H9 (cell line): Measurements from ENCODE around the gene DUSP1. TPM values are rescaled to one million over a fixed set of nuclear protein-coding genes. Genes with fewer than 3 reads are reported as not detected.

Experiments used
- DNase-seq: peaks from one replicate; pipeline ENCODE4 v3.0.0-alpha.2; 2017
- H2AFZ ChIP-seq: one replicate; pipeline ENCODE4 v1.6.1; 2013; ENCODE audit warnings: mild to moderate bottlenecking, low read length, control low read depth, moderate library complexity
- H2AK5ac ChIP-seq: 2 replicates; pipeline ENCODE4 v1.6.1; 2013; ENCODE audit warnings: low read length, control low read depth, mixed read lengths; ENCODE audit not compliant: insufficient read length
- H2BK120ac ChIP-seq: one replicate; pipeline ENCODE4 v1.6.1; 2013; ENCODE audit warnings: low read depth, mild to moderate bottlenecking, low read length, control low read depth, inconsistent platforms; ENCODE audit not compliant: poor library complexity, severe bottlenecking
- H2BK12ac ChIP-seq: 2 replicates; pipeline ENCODE4 v1.6.1; 2013; ENCODE audit warnings: low read length, control low read depth, mixed read lengths, low read depth; ENCODE audit not compliant: insufficient read length
- H2BK15ac ChIP-seq: 2 replicates; pipeline ENCODE4 v1.6.1; 2013; ENCODE audit warnings: low read depth, low read length, control low read depth
- H2BK20ac ChIP-seq: one replicate; pipeline ENCODE4 v1.6.1; 2013; ENCODE audit warnings: low read depth, mild to moderate bottlenecking, low read length, control low read depth, inconsistent platforms; ENCODE audit not compliant: poor library complexity, severe bottlenecking
- H2BK5ac ChIP-seq: 2 replicates; pipeline ENCODE4 v1.6.1; 2013; ENCODE audit warnings: low read length, control low read depth, mixed read lengths; ENCODE audit not compliant: insufficient read length
- H3K14ac ChIP-seq: 2 replicates; pipeline ENCODE4 v1.6.1; 2013; ENCODE audit warnings: low read length, control low read depth; ENCODE audit not compliant: insufficient read depth
- H3K18ac ChIP-seq: 2 replicates; pipeline ENCODE4 v1.6.1; 2013; ENCODE audit warnings: low read depth, mild to moderate bottlenecking, mixed read lengths, low read length, control low read depth; ENCODE audit not compliant: insufficient read length
- H3K23ac ChIP-seq: 2 replicates; pipeline ENCODE4 v1.6.1; 2013; ENCODE audit warnings: low read length, control low read depth, mixed read lengths, low read depth; ENCODE audit not compliant: insufficient read length
- H3K23me2 ChIP-seq: 2 replicates; pipeline ENCODE4 v1.6.1; 2013; ENCODE audit warnings: low read depth, mild to moderate bottlenecking, mixed read lengths, low read length, control low read depth; ENCODE audit not compliant: insufficient read length, poor library complexity, severe bottlenecking
- H3K27ac ChIP-seq: 2 replicates; pipeline ENCODE4 v1.5.1; 2013; ENCODE audit warnings: low read length, control low read depth, mixed read lengths, low read depth; ENCODE audit not compliant: insufficient read length
- H3K27me3 ChIP-seq: 2 replicates; pipeline ENCODE4 v1.6.1; 2013; ENCODE audit warnings: low read length, control low read depth, inconsistent platforms; ENCODE audit not compliant: insufficient read depth
- H3K4ac ChIP-seq: 2 replicates; pipeline ENCODE4 v1.6.1; 2013; ENCODE audit warnings: low read depth, mild to moderate bottlenecking, control low read depth, inconsistent platforms, low read length, moderate library complexity
- H3K4me1 ChIP-seq: 2 replicates; pipeline ENCODE4 v1.6.1; 2013; ENCODE audit warnings: low read length, control low read depth, inconsistent platforms; ENCODE audit not compliant: insufficient read depth
- H3K4me2 ChIP-seq: 2 replicates; pipeline ENCODE4 v1.6.1; 2013; ENCODE audit warnings: low read length, control low read depth, mixed read lengths; ENCODE audit not compliant: insufficient read length, insufficient read depth
- H3K56ac ChIP-seq: 2 replicates; pipeline ENCODE4 v1.6.1; 2013; ENCODE audit warnings: low read depth, mild to moderate bottlenecking, mixed read lengths, low read length, control low read depth; ENCODE audit not compliant: insufficient read length
- H3K79me1 ChIP-seq: 2 replicates; pipeline ENCODE4 v1.6.1; 2013; ENCODE audit warnings: low read depth, mild to moderate bottlenecking, moderate library complexity, low read length, control low read depth, inconsistent platforms; ENCODE audit not compliant: insufficient read depth, poor library complexity, severe bottlenecking
- H3K79me2 ChIP-seq: 2 replicates; pipeline ENCODE4 v1.6.1; 2013; ENCODE audit warnings: low read length, control low read depth, inconsistent platforms; ENCODE audit not compliant: insufficient read depth
- H3K9ac ChIP-seq: 2 replicates; pipeline ENCODE4 v1.6.1; 2013; ENCODE audit warnings: low read length, control low read depth, mixed read lengths; ENCODE audit not compliant: insufficient read length; ENCODE audit errors: extremely low read depth
- H3K9me3 ChIP-seq: one replicate; pipeline ENCODE4 v1.6.1; 2013; ENCODE audit warnings: low read depth, low read length, inconsistent platforms; ENCODE audit not compliant: control insufficient read depth
- H3T11ph ChIP-seq: one replicate; pipeline ENCODE4 v1.6.1; 2013; ENCODE audit warnings: mild to moderate bottlenecking, low read length, control low read depth, inconsistent platforms
- H4K20me1 ChIP-seq: one replicate; pipeline ENCODE4 v1.6.1; 2013; ENCODE audit not compliant: control insufficient read depth, insufficient read length, insufficient read depth
- H4K5ac ChIP-seq: 2 replicates; pipeline ENCODE4 v1.6.1; 2013; ENCODE audit warnings: low read depth, mild to moderate bottlenecking, mixed read lengths, low read length, control low read depth; ENCODE audit not compliant: insufficient read length
- H4K8ac ChIP-seq: replicated peaks from 2 replicates; pipeline ENCODE4 v1.6.1; 2013; ENCODE audit warnings: low read length, control low read depth, mixed read lengths, low read depth; ENCODE audit not compliant: insufficient read length
- H4K91ac ChIP-seq: 2 replicates; pipeline ENCODE4 v1.6.1; 2013; ENCODE audit warnings: low read depth, mild to moderate bottlenecking, moderate library complexity, mixed read lengths, low read length, control low read depth; ENCODE audit not compliant: insufficient read length
- H3K27ac Mint-ChIP-seq, 3 experiments: 2 replicates in 2 of 3; 3 replicates in 1 of 3; pipeline ENCODE4 v1.8.0; 2020 to 2021; ENCODE audit warnings: mixed read lengths in 3 of 3, mild to moderate bottlenecking in 1 of 3, moderate library complexity in 1 of 3
- H3K27me3 Mint-ChIP-seq: 2 replicates; pipeline ENCODE4 v1.8.0; 2021; ENCODE audit warnings: low read depth, mild to moderate bottlenecking, moderate library complexity, mixed read lengths
- H3K36me3 Mint-ChIP-seq, 3 experiments: 2 replicates in 2 of 3; 3 replicates in 1 of 3; pipeline ENCODE4 v1.8.0; 2020 to 2021; ENCODE audit warnings: low read depth in 3 of 3, mixed read lengths in 3 of 3; ENCODE audit not compliant: insufficient read depth in 1 of 3
- H3K4me1 Mint-ChIP-seq, 2 experiments: 2 replicates each; pipeline ENCODE4 v1.8.0; 2020; ENCODE audit warnings: mixed read lengths in 2 of 2
- H3K4me3 Mint-ChIP-seq, 2 experiments: 2 replicates in 1 of 2; 3 replicates in 1 of 2; pipeline ENCODE4 v1.8.0; 2020 to 2021; ENCODE audit warnings: mild to moderate bottlenecking in 2 of 2, mixed read lengths in 2 of 2, moderate library complexity in 1 of 2
- H3K9me3 Mint-ChIP-seq, 2 experiments: 2 replicates in 1 of 2; 3 replicates in 1 of 2; pipeline ENCODE4 v1.8.0; 2020; ENCODE audit warnings: mild to moderate bottlenecking in 2 of 2, mixed read lengths in 2 of 2, moderate library complexity in 1 of 2
- CTCF ChIP-seq: fragments of 200-600 bp; sonication (generic); conservative IDR thresholded peaks from 3 replicates; pipeline ENCODE4 v1.8.0; 2021; ENCODE audit warnings: antibody characterized with exemption, mild to moderate bottlenecking
- WGBS: extraction: QIAGEN DNeasy Blood & Tissue Kit; methylation state at CpG from one replicate; pipeline ENCODE4 v1.1.7; 2013; ENCODE audit warnings: missing lambda C conversion rate, low lambda C conversion rate, mixed read lengths; ENCODE audit not compliant: insufficient read length; ENCODE audit errors: extremely low coverage; 5-methylcytosine and 5-hydroxymethylcytosine counted together
- total RNA-seq: library from RNA; stranded (reverse); gene quantifications from 2 replicates; pipeline ENCODE4 v1.2.1, GENCODE V29; 2021

DUSP1 gene
- total RNA-seq, 1 experiment from 2014 or later = 10.9 TPM

DNA sequence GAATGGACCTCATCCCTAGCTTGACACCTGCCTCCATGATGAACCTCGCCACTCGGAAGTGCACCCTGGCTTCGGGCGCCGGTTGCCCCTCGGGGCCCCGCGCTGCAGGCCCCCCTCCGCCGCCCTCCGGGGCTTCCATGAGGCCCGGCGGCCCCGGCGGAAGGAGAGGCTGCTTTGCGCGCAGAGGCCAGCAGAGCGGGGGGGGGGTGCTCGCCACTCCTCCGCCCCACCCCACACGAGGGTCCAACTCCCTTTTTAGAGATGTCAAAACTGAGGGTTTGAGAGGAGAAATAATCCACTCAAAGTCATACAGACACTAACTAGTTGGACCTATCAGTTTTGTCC lies 7.9 kb downstream of the DUSP1 start:
- H3K4me1 Mint-ChIP-seq = peaks cover 24 to 29% of the 10 kb centered on the region in 2 experiments
- no peak overlapping the region for H2BK5ac ChIP-seq

More for the DNA sequence above, 7.9 kb downstream of the DUSP1 start:
- Histone ChIP-seq H3K4ac (no peak overlapping the region), H3K23me2 (peaks cover 3% of the 10 kb centered on the region), H3K27ac (no peak overlapping the region), H3K4me1 (no peaks in the 10 kb centered on the region), H3K23ac (no peak overlapping the region), H3K4me2 (no peak overlapping the region), H3K27me3 (no peaks in the 10 kb centered on the region; the same call in 1 of the 2 replicates), H3K9me3 (no peaks in the 10 kb centered on the region), H4K8ac (no peak overlapping the region), H3T11ph (no peak overlapping the region), H2BK120ac (no peak overlapping the region), H4K20me1 (no peaks in the 10 kb centered on the region), H4K5ac (no peak overlapping the region), H2BK15ac (no peak overlapping the region), H2AK5ac (no peak overlapping the region), H2BK12ac (no peak overlapping the region), H3K79me1 (no peaks in the 10 kb centered on the region), H2BK20ac (no peak overlapping the region), H3K56ac (no peak overlapping the region), H3K14ac (no peak overlapping the region), H3K9ac (no peak overlapping the region), H3K79me2 (no peaks in the 10 kb centered on the region), H4K91ac (no peak overlapping the region), H2AFZ (no peak overlapping the region), H3K18ac (no peak overlapping the region)
- Mint-ChIP-seq H3K27ac (no peak overlapping the region), H3K9me3 (peaks cover 4 to 6% of the 10 kb centered on the region in 2 experiments; a peak in 3 of 5 replicates), H3K4me3 (no peak overlapping the region), H3K36me3 (peaks cover 0 to 12% (median 7%) of the 10 kb centered on the region in 3 experiments; a peak in 6 of 7 replicates), H3K27me3 (peaks cover 20% of the 10 kb centered on the region)
- TF ChIP-seq CTCF = no peak
- WGBS = no CpG with 5 or more reads among the region's 21 CpGs
- no peak for DNase-seq
